GM23338 (cell line): ENCODE measurements around the gene MRPS5. TPM values are rescaled to one million over a fixed set of nuclear protein-coding genes. Genes with fewer than 3 reads are reported as not detected.

ENCODE experiments used
- ATAC-seq: fragments of 200-7000 bp; cut with Tn5 transposase; 3 replicates; pipeline ENCODE4 v1.9.1; 2020
- DNase-seq: peaks from one replicate; pipeline ENCODE4 v3.0.0-alpha.2; 2015; ENCODE audit warnings: low spot score
- H2AFZ ChIP-seq: fragments of 200-600 bp; sonication (generic); 2 replicates; pipeline ENCODE4 v1.8.0; 2016; ENCODE audit warnings: antibody characterized with exemption, mild to moderate bottlenecking, moderate library complexity
- H3F3A ChIP-seq: fragments of 200-600 bp; sonication (generic); replicated peaks from 2 replicates; pipeline ENCODE4 v1.8.0; 2017; ENCODE audit warnings: antibody characterized with exemption, mixed run types, low read depth
- H3K27ac ChIP-seq: fragments of 200-600 bp; sonication (generic); 2 replicates; pipeline ENCODE4 v1.6.1; 2016; ENCODE audit warnings: low read depth
- H3K27me3 ChIP-seq: fragments of 200-600 bp; sonication (generic); 2 replicates; pipeline ENCODE4 v1.8.0; 2016; ENCODE audit warnings: mild to moderate bottlenecking, mixed run types, moderate library complexity; ENCODE audit not compliant: insufficient read depth
- H3K36me3 ChIP-seq: fragments of 200-600 bp; sonication (generic); 2 replicates; pipeline ENCODE4 v1.8.0; 2016; ENCODE audit warnings: mild to moderate bottlenecking; ENCODE audit not compliant: insufficient read depth
- H3K4me1 ChIP-seq: fragments of 200-600 bp; sonication (generic); 2 replicates; pipeline ENCODE4 v1.8.0; 2016; ENCODE audit warnings: mild to moderate bottlenecking, moderate library complexity; ENCODE audit not compliant: insufficient read depth
- H3K4me2 ChIP-seq: fragments of 200-600 bp; sonication (generic); 2 replicates; pipeline ENCODE4 v1.7.1; 2017; ENCODE audit warnings: mixed run types
- H3K4me3 ChIP-seq: fragments of 200-600 bp; sonication (generic); 2 replicates; pipeline ENCODE4 v1.6.1; 2016; ENCODE audit warnings: mixed run types
- H3K79me2 ChIP-seq: fragments of 200-600 bp; sonication (generic); replicated peaks from 2 replicates; pipeline ENCODE4 v1.8.0; 2017; ENCODE audit warnings: mild to moderate bottlenecking; ENCODE audit not compliant: insufficient read depth
- H3K9me2 ChIP-seq: fragments of 200-600 bp; sonication (generic); 2 replicates; pipeline ENCODE4 v1.8.0; 2017; ENCODE audit not compliant: insufficient read depth
- H4K20me1 ChIP-seq: fragments of 200-600 bp; sonication (generic); replicated peaks from 2 replicates; pipeline ENCODE4 v1.8.0; 2017; ENCODE audit warnings: mild to moderate bottlenecking; ENCODE audit not compliant: insufficient read depth
- H3K27ac Mint-ChIP-seq: 2 replicates; pipeline ENCODE4 v1.8.0; 2020; ENCODE audit warnings: inconsistent platforms, mild to moderate bottlenecking, moderate library complexity, mixed read lengths
- H3K27me3 Mint-ChIP-seq: 3 replicates; pipeline ENCODE4 v1.8.0; 2022; ENCODE audit warnings: low read depth, mild to moderate bottlenecking, moderate library complexity, mixed read lengths, inconsistent platforms; ENCODE audit not compliant: insufficient read depth, poor library complexity
- H3K36me3 Mint-ChIP-seq: 3 replicates; pipeline ENCODE4 v1.8.0; 2021; ENCODE audit warnings: low read depth, mild to moderate bottlenecking, inconsistent platforms, moderate library complexity, mixed read lengths
- H3K4me1 Mint-ChIP-seq: 3 replicates; pipeline ENCODE4 v1.8.0; 2020; ENCODE audit warnings: mild to moderate bottlenecking, inconsistent platforms, mixed read lengths
- H3K4me3 Mint-ChIP-seq: 3 replicates; pipeline ENCODE4 v1.8.0; 2021; ENCODE audit warnings: moderate library complexity, mild to moderate bottlenecking, inconsistent platforms, mixed read lengths
- H3K9me3 Mint-ChIP-seq: 3 replicates; pipeline ENCODE4 v1.8.0; 2020; ENCODE audit warnings: moderate library complexity, mild to moderate bottlenecking, inconsistent platforms, mixed read lengths
- CREB1 ChIP-seq: fragments of 250-450 bp; sonication (Bioruptor Pico); IDR thresholded peaks from 2 replicates; pipeline ENCODE4 v1.5.0; 2020; ENCODE audit warnings: low read depth, mild to moderate bottlenecking, moderate library complexity
- CTCF ChIP-seq, 2 experiments: fragments of 200-600 bp in 1 of 2; sonication (generic) in 1 of 2; conservative IDR thresholded peaks; 2 replicates each; pipeline versions ENCODE4 v1.5.1 to v1.6.1; 2016 to 2017; ENCODE audit warnings: antibody characterized with exemption in 2 of 2, low read depth in 2 of 2, mild to moderate bottlenecking in 2 of 2, moderate library complexity in 1 of 2
- ETS1 ChIP-seq: IDR thresholded peaks from 2 replicates; pipeline ENCODE4 v1.6.1; 2016; ENCODE audit warnings: antibody characterized with exemption
- EZH2 ChIP-seq: fragments of 200-600 bp; sonication (generic); IDR thresholded peaks from one replicate; pipeline ENCODE4 v1.8.0; 2017; ENCODE audit warnings: antibody characterized with exemption, mild to moderate bottlenecking, low read depth; ENCODE audit not compliant: unreplicated experiment
- JUNB ChIP-seq: IDR thresholded peaks from one replicate; pipeline ENCODE4 v1.6.1; 2016; ENCODE audit warnings: antibody characterized with exemption; ENCODE audit not compliant: unreplicated experiment
- NANOG ChIP-seq: IDR thresholded peaks from 2 replicates; pipeline ENCODE4 v1.6.1; 2016; ENCODE audit warnings: antibody characterized with exemption, borderline replicate concordance
- POLR2AphosphoS5 ChIP-seq: IDR thresholded peaks from 2 replicates; pipeline ENCODE4 v1.6.1; 2016; ENCODE audit warnings: antibody characterized with exemption, low read depth
- REST ChIP-seq: IDR thresholded peaks from one replicate; pipeline ENCODE4 v1.6.1; 2018; ENCODE audit warnings: antibody characterized with exemption; ENCODE audit not compliant: unreplicated experiment
- STAT1 ChIP-seq: IDR thresholded peaks from one replicate; pipeline ENCODE4 v1.6.1; 2016; ENCODE audit warnings: antibody characterized with exemption; ENCODE audit not compliant: unreplicated experiment
- ZNF114 ChIP-seq: fragments of 250-450 bp; sonication (Bioruptor Pico); IDR thresholded peaks from 2 replicates; pipeline ENCODE4 v1.5.0; 2020; ENCODE audit warnings: mild to moderate bottlenecking, moderate library complexity
- ZNF331 ChIP-seq: fragments of 250-450 bp; sonication (Bioruptor Pico); IDR thresholded peaks from 2 replicates; pipeline ENCODE4 v1.5.0; 2020; ENCODE audit warnings: low read depth, mild to moderate bottlenecking, moderate library complexity
- polyA plus RNA-seq: library from polyadenylated mRNA; unstranded; fragments of >200 nt; fragmentation: Nextera tagmentation; extraction: Ambion mirVana; gene quantifications from 2 replicates; pipeline ENCODE4 v1.2.1, GENCODE V29; 2016
- total RNA-seq: library from RNA; depleted of rRNA; stranded (reverse); fragments of >200 nt; shearing (Covaris generic); gene quantifications from 2 replicates; pipeline ENCODE4 v1.2.3, GENCODE V29; 2014
- TF ChIP-seq, protein P1 (sequence below): fragments of 250-450 bp; sonication (Bioruptor Pico); IDR thresholded peaks from 2 replicates; pipeline ENCODE4 v1.5.0; 2020; ENCODE audit warnings: mild to moderate bottlenecking, moderate library complexity

Gene MRPS5
- total and polyA plus RNA-seq, 2 experiments from 2014 or later: 51.9 to 79.0 TPM

- no peak overlapping the region for H2AFZ ChIP-seq
- Mint-ChIP-seq H3K27me3 (peaks cover 29% of the 10 kb centered on the region), H3K4me1 (peaks cover 18% of the 10 kb centered on the region)
Measured at GRCh38 chr2:95060446-95061118, 61.0 kb downstream of the MRPS5 start.

More at GRCh38 chr2:95060446-95061118, 61.0 kb downstream of the MRPS5 start:
- Histone ChIP-seq H3K4me2 (no peak overlapping the region), H3K9me2 (no peaks in the 10 kb centered on the region), H3F3A (no peaks in the 10 kb centered on the region), H3K79me2 (no peaks in the 10 kb centered on the region), H3K4me1 (peaks cover 21% of the 10 kb centered on the region), H3K27ac (no peak overlapping the region), H4K20me1 (no peaks in the 10 kb centered on the region), H3K36me3 (no peaks in the 10 kb centered on the region), H3K4me3 (no peak overlapping the region), H3K27me3 (no peaks in the 10 kb centered on the region)
- Mint-ChIP-seq H3K36me3 (no peaks in the 10 kb centered on the region), H3K4me3 (no peak overlapping the region), H3K27ac (no peak overlapping the region), H3K9me3 (no peaks in the 10 kb centered on the region)
- ATAC-seq (no peak), DNase-seq (no peak)
- TF ChIP-seq CTCF (conservative IDR thresholded peaks at IDR 0.05; ENCODE audit: low read depth in 2 of 2) (no peak), POLR2AphosphoS5 (no peak), CREB1 (no peak), ZNF331 (CRISPR knock-in tag) (no peak), STAT1 (no peak), REST (no peak), NANOG (no peak), EZH2 (no peak), ETS1 (no peak), ZNF114 (no peak), JUNB (no peak)
- TF ChIP-seq, protein P1, sequence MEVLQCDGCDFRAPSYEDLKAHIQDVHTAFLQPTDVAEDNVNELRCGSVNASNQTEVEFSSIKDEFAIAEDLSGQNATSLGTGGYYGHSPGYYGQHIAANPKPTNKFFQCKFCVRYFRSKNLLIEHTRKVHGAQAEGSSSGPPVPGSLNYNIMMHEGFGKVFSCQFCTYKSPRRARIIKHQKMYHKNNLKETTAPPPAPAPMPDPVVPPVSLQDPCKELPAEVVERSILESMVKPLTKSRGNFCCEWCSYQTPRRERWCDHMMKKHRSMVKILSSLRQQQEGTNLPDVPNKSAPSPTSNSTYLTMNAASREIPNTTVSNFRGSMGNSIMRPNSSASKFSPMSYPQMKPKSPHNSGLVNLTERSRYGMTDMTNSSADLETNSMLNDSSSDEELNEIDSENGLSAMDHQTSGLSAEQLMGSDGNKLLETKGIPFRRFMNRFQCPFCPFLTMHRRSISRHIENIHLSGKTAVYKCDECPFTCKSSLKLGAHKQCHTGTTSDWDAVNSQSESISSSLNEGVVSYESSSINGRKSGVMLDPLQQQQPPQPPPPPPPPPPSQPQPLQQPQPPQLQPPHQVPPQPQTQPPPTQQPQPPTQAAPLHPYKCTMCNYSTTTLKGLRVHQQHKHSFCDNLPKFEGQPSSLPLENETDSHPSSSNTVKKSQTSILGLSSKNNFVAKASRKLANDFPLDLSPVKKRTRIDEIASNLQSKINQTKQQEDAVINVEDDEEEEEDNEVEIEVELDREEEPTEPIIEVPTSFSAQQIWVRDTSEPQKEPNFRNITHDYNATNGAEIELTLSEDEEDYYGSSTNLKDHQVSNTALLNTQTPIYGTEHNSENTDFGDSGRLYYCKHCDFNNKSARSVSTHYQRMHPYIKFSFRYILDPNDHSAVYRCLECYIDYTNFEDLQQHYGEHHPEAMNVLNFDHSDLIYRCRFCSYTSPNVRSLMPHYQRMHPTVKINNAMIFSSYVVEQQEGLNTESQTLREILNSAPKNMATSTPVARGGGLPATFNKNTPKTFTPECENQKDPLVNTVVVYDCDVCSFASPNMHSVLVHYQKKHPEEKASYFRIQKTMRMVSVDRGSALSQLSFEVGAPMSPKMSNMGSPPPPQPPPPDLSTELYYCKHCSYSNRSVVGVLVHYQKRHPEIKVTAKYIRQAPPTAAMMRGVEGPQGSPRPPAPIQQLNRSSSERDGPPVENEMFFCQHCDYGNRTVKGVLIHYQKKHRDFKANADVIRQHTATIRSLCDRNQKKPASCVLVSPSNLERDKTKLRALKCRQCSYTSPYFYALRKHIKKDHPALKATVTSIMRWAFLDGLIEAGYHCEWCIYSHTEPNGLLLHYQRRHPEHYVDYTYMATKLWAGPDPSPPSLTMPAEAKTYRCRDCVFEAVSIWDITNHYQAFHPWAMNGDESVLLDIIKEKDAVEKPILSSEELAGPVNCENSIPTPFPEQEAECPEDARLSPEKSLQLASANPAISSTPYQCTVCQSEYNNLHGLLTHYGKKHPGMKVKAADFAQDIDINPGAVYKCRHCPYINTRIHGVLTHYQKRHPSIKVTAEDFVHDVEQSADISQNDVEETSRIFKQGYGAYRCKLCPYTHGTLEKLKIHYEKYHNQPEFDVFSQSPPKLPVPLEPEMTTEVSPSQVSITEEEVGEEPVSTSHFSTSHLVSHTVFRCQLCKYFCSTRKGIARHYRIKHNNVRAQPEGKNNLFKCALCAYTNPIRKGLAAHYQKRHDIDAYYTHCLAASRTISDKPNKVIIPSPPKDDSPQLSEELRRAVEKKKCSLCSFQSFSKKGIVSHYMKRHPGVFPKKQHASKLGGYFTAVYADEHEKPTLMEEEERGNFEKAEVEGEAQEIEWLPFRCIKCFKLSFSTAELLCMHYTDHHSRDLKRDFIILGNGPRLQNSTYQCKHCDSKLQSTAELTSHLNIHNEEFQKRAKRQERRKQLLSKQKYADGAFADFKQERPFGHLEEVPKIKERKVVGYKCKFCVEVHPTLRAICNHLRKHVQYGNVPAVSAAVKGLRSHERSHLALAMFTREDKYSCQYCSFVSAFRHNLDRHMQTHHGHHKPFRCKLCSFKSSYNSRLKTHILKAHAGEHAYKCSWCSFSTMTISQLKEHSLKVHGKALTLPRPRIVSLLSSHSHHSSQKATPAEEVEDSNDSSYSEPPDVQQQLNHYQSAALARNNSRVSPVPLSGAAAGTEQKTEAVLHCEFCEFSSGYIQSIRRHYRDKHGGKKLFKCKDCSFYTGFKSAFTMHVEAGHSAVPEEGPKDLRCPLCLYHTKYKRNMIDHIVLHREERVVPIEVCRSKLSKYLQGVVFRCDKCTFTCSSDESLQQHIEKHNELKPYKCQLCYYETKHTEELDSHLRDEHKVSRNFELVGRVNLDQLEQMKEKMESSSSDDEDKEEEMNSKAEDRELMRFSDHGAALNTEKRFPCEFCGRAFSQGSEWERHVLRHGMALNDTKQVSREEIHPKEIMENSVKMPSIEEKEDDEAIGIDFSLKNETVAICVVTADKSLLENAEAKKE (CRISPR knock-in tag): no peak
